HG02610 (cell line): ENCODE measurements around the gene FASTKD2.
A peak's percentile ranks its signal among the peaks of the same experiment; 100 is the strongest.

ENCODE experiments used
- ATAC-seq: cut with Tn5 transposase; IDR thresholded peaks from one replicate; pipeline ENCODE4 v1.9.1; 2021; ENCODE audit warnings: mild to moderate bottlenecking, moderate library complexity; ENCODE audit not compliant: unreplicated experiment

The FASTKD2 gene

DNA sequence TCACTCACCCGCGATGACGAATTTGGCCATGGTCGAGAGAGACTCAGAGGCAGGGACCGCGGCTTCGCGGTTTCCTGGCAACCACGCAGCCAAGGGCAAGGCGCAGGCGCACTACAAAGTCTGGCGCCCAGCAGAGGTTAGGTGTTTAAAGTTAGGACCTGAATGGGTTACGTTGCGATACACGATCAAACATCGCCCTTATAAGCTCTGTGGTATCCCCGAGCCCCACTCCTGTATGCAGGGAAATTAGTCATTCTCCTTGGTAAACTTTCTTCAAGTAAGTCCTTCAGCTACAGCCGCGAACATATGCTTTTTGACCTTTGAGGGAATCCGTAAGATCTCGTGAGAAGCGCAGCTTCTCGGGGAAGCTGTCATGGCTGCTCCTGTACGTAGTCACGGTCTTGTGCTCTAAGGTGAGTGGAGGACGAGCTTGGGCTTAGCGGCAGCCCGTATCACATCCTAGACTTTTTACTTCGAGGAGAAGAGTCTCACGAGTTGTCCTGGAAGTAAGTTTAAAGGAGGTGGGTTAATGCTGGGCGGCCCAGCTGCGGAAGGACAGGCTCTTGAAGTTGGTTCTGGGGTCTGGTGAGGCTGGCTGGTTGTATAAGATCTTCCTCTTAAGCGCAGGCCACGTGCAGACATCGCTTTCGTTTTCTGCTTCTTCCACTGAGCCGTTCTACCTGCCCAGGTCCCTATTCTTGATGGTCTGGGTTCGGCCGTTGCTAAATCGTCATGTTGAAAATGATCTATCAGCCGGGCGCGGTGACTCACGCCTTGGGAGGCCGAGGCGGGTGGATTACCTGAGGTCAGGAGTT lies at the start of gene FASTKD2, which contains the start of gene MDH1B:
TSS of gene FASTKD2 (plus strand) at position 365 of the 815 bp plus-strand sequence. CDS start 1,088 bp downstream, outside the sequence.
TSS of gene MDH1B (minus strand) at position 87 of the 815 bp plus-strand sequence. CDS start at position 30, 57 bp downstream.
- peak; percentile 92 for ATAC-seq

- ATAC-seq = no peak
Measured at GRCh38 chr2:206716623-206717022, 48.8 kb upstream of the FASTKD2 start.

DNA sequence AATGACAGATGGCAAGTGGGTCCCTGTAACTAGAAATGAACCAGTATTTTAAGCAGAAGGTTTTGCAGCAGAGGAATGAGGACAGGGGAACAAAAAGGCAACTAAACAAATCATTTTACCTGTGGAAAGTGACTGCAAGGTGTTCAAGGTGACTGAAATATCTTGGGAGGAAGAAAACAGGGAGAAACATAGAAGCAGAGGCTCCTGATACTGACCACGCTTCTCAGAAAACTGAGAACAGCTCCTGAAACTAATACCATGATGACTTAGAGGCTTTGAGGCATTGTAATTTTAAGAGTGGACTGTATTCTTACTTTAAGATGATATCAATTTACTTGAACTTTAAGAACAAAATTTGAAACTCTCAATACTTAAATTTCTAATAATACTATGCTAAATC lies 47.1 kb upstream of the FASTKD2 start, which contains the start of gene DYTN:
TSS of gene DYTN (minus strand) at position 101 of the 400 bp plus-strand sequence. CDS start 117 bp downstream, outside the sequence.
- no peak for ATAC-seq

DNA sequence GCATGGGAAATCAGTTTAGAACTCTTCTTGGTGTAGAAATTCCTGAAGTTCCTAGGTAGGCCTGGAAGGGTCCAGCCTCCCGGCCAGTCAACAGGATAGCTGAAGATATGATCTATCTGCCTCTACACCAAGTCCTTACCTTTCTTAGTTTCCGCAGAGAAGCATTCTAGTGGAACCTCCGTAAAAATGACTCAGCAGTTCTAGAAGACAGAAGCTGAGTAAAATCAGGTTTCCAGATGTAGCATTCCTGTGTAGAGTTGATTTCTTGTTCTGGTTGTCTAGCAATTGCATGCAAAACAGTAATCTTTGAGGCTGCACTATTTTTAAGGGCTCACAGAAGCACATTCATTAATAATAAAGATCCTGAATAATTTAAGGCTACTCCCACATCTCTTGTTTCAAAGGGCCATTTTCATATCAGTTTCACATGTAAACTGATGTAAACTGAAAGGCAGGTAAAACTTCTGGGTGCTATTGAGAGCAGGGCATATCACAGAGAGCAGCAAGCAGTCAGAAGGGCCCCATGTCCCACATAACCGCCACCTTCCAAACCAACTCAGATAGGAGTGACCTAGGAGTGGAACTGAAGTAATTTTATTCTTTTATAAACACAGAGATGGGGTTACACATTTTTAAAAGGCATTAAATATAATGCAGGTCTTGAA lies 44.0 kb upstream of the FASTKD2 start:
- ATAC-seq = peak; percentile 95

- no peak for ATAC-seq
Measured at GRCh38 chr2:206723288-206723687, 42.1 kb upstream of the FASTKD2 start.

DNA sequence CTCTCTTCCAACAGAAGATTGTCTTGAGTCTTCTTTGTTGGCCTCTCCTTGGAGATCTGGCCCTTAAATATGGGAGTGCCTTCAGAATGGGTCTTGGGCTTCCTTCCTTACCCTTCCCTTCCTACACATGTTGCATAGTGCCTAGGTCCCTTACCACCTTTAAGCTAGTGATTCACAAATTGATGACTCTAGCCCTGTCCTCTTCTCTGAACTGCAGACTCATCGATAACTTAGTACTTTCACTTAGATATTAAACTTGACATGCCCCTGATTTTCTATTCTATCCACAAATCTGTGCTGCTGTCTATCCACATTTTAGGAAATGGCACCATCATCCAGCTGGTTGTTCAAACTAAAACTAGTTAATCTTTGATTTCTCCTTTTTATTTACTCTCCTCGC lies 38.1 kb upstream of the FASTKD2 start:
- no peak for ATAC-seq

DNA sequence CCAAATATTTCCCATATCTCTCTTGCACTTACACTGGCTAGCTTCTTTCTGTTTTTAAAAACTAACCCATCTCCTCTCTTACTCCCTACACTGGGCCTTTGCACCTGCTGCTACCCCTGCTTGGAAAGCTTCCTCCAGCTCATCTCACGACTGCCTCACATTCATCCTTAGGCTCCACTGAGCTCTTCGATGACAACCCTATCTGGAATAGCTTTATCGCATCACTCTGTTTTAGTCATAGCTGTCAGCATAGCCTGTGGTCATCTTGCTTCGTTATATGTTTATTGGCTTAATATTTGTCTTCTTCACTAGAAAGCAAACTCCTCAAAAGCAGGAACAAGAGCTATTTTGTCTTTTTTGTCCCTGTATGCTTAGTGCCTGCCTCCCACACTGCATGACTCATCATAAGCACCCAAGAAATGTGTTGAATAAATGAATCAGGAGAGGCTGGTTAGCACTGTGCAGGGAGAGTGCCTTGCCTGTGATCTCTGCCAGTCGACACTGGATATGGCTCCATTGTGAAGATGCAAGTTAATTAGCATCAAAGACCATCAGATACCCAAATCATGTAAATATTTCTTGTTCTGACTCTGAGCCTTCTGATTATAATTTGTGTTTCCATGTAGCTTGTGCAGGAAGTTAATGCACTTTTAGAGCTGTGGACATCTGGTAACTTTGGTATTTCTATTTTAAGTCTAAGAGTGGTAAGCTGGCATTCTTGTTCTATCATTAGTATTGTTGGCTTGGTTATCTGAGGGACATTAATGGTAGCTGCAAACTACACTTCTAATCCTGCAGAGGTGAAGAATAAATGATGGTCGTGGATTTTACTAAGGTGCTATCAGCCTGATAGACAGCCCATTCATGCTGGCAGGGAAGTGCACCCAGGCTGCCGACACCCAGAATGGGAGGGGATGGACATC lies 36.9 kb upstream of the FASTKD2 start:
- ATAC-seq = no peak

GRCh38 chr2:206733341-206733740 lies 32.1 kb upstream of the FASTKD2 start:
- no peak for ATAC-seq

DNA sequence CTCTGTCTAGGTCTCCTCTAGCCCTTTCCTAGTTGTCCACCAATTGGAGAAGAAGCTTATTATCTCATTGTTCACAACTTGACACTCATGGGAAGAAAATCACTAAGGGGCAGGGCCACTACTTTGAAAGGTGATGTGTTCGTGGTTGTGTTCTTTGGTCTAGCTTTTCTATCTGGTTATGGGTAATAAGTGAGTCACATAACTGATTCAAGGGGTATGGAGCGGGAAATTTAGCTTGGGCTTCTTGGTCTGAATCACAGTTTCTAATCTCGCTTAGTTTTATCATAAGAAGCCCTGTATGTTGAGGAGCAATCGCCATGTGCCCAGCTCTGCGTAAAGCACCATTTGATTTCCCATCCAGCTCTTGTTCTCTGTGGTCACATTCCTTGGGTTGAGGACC lies 28.5 kb upstream of the FASTKD2 start:
- no peak for ATAC-seq

DNA sequence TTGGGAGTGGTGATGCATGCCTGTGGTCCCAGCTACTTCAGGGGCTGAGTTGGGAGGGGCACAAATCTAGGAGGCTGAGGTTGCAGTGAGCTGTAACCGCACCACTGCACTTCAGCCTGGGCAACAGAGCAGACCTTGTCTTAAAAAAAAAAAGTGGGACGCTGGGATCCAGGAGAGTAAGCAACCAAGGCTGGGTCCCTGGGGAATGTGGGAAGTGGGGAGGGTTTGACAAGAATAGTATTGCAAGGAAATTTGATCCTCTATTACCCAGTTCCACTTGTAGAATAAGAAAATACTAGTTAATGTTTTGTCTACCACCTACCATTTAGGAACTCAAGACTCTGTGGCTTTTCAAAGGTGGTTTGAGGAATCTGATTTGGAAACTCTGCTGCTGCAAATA lies 26.1 kb upstream of the FASTKD2 start:
- ATAC-seq = no peak

GRCh38 chr2:206740800-206741199 lies 24.6 kb upstream of the FASTKD2 start:
- ATAC-seq = no peak

DNA sequence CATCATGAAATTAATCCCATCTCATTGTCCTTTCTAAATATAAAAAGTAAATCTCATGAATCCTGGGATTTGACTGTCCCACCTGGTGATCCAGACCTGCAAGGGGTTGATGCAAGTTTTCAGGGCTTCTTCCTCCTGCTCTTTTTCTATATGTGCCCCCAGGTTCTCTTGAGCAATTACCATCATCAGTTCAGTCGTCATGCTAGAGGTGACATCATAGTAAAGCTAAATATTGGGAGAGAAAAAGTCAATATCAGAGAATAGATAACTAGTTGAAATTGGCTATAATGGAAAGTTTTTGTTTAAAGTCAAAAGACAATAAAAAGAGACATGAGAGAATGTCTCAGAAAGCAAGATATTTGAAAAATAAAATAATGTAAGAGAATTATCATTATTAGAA lies 8.6 kb upstream of the FASTKD2 start:
- no peak for ATAC-seq

DNA sequence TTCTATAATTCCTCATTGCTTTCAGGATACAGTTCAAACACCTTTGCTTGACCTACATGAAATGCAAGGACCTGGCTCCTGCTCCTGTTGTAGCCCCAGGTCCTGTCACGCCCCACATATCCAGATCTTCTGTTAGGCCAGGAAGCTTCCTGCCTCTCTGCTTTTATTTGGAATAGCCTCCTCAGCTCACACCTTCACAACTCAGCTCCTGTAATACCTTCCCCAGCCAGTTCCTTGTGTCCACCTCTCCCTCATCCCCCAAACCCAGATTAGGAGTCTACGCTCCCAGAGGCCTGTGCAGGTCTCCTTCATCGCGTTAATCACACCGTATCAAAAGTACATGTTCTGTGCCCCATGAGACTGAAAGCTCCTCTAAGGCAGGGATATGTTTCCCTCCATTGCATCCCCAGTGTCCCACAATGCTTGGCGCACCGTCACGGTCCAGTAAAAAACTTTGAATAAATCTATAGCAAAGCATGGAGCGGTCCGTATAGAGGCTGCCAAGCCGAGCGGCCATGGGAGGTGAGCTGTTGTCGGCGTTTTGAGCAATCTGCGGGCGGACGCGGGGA lies 649 bp upstream of the FASTKD2 start:
- ATAC-seq = peak; percentile 1

DNA sequence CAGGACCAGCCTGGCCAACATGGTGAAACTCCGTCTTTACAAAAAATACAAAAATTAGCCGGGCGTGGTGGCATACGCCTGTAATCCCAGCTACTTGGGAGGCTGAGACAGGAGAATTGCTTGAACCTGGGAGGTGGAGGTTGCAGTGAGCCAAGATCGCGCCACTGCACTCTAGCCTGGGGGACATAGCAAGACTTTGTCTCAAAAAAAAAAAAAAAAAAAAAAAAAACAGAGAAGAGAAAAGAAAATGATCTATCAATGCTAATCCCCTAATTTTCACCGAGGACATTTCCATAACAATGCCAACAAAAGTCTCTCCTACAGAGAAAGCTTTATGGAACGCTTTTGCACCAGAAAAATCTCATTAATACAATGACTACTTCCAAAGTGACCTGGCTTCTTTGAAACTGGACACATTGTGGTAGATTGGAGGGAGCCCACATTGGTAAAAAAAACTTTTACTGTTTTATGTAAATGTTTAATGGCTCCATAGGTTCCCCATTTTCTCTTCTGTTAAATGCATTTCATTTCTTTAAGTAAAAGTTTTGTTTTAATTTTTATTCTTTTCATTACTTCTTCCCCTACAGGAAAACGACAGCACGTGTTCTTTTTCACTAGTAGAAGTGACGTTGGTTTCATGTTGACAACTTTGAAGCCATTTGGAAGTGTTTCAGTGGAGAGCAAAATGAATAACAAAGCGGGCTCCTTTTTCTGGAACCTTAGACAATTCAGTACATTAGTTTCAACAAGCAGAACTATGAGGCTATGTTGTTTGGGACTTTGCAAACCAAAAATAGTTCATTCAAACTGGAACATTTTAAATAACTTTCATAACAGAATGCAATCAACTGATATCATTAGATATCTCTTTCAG lies 888 bp downstream of the FASTKD2 start:
- no peak for ATAC-seq

DNA sequence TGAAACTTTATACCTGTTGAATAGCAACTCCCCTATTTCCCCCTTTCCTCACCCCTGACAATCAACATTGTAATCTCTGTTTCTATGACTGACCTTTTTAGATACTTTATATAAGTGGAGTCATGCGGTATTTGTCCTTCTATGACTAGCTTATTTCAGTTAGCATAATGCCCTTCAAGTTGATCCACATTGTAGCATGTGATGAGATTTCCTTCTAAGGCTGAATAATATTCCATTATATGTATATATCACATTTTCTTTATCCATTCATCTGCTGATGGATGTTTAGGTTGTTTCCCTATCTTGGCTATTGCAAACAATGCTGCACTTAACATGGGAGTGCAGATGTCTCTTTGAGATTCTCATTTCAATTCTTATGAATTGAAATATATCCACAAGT lies 9.5 kb downstream of the FASTKD2 start:
- no peak for ATAC-seq

DNA sequence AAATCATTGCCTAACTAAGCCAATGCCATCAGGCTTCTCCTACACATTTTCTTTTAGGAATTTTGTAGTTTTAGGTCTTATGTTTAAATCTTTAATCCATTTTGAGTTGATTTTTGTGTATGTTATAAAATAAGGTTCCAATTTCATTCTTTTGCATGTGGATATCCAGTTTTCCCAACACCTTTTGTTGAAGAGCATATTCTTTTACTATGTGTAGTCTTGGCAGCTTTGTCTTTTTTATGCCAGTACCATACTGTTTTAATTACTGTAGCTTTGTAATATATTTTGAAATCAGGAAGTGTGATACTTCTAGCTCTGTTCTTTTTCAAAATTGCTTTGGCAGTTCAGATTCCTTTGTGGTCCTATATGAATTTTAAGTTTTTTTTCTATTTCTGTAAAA lies 11.0 kb downstream of the FASTKD2 start:
- ATAC-seq = no peak

- no peak for ATAC-seq
Measured at GRCh38 chr2:206780671-206781070, 15.3 kb downstream of the FASTKD2 start.

DNA sequence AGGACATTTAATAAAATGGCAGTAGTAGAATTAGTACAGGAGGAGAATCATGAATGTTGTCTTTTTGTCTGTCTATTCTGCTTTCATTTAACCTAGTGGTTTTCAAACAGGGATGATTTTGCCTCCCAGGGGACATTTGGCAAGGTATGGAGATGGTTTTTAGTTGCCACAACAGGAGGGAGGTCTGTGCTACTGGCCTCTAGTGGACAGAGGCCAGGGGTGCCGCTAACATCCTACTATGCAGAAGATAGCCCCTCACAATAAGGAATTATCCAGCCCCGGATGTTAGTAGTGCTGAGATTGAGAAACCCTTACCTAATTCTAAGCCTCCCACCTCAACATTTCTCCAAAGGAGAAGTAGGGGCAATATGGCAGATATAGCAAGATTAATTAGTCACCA lies 18.3 kb downstream of the FASTKD2 start:
- no peak for ATAC-seq

DNA sequence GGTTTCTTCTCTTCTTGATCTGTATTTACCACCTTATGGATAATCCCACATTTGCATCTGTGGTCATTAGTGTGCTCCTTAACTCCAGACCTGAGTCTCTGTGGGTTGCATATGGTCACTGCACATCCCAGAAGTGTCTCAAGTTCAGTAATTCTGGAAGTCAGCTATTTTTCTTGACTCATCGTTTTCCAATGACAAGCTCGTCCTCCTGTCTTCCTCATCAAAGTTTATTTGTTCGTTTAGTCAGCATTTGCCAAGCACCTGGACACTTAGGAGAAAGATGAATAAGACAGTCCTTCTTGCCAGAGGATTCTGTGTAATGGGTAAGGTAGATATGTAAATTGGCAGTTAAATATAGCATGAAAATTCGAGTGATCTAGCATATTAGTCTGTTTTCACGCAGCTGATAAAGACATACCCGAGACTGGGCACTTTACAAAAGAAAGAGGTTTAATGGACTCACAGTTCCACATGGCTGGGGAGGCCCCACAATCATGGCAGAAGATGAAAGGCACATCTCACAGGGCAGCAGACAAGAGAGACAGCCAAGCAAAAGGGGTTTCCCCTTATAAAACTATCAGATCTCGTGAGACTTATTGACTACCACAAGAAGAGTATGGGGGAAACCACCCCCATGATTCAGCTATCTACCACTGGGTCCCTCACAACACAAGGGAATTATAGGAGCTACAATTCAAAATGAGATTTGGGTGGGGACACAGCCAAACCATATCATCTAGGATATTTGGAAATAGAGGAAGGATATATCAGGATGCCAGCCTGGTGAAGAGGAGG lies 19.4 kb downstream of the FASTKD2 start:
- ATAC-seq = no peak
